Liver (tissue), 9 donors: Measurements from ENCODE around the gene KCND2. TPM values are rescaled to one million over a fixed set of nuclear protein-coding genes. Genes with fewer than 3 reads are reported as not detected.

Experiments
- DNase-seq: peaks from one replicate; pipeline ENCODE4 v3.0.0-alpha.2; 2017; ENCODE audit warnings: low spot score
- H3K27ac ChIP-seq, 2 donors: one replicate each; pipeline ENCODE4 v1.7.0; 2013; ENCODE audit warnings: inconsistent platforms in 2 of 2, low read length in 2 of 2, control low read depth in 1 of 2, low read depth in 1 of 2, mild to moderate bottlenecking in 1 of 2
- H3K27me3 ChIP-seq, 4 donors: one replicate each; pipeline versions ENCODE4 v1.6.1 to v1.7.0; 2013; ENCODE audit warnings: low read length in 3 of 4, inconsistent platforms in 1 of 4, mild to moderate bottlenecking in 1 of 4, moderate library complexity in 1 of 4; ENCODE audit not compliant: control insufficient read depth in 4 of 4, insufficient read depth in 4 of 4
- H3K36me3 ChIP-seq, 4 donors: one replicate each; pipeline versions ENCODE4 v1.6.1 to v1.7.0; 2013; ENCODE audit warnings: low read length in 3 of 4, mild to moderate bottlenecking in 3 of 4, low read depth in 1 of 4, moderate library complexity in 1 of 4; ENCODE audit not compliant: control insufficient read depth in 4 of 4, insufficient read depth in 3 of 4
- H3K4me1 ChIP-seq, 4 donors: one replicate each; pipeline versions ENCODE4 v1.6.1 to v1.7.0; 2013; ENCODE audit warnings: low read length in 3 of 4, mild to moderate bottlenecking in 3 of 4, moderate library complexity in 1 of 4; ENCODE audit not compliant: control insufficient read depth in 4 of 4, insufficient read depth in 4 of 4
- H3K4me3 ChIP-seq, 3 donors: one replicate each; pipeline versions ENCODE4 v1.6.1 to v1.7.0; 2013; ENCODE audit warnings: low read length in 3 of 3, control low read depth in 1 of 3, low read depth in 1 of 3, mild to moderate bottlenecking in 1 of 3
- H3K9ac ChIP-seq, 2 donors: one replicate each; pipeline ENCODE4 v1.7.0; 2013; ENCODE audit warnings: low read length in 2 of 2, mild to moderate bottlenecking in 2 of 2, moderate library complexity in 2 of 2, control low read depth in 1 of 2, low read depth in 1 of 2
- H3K9me3 ChIP-seq, 4 donors: one replicate each; pipeline versions ENCODE4 v1.6.1 to v1.7.0; 2013; ENCODE audit warnings: low read length in 3 of 4; ENCODE audit not compliant: control insufficient read depth in 4 of 4
- ATF3 ChIP-seq: IDR thresholded peaks from 2 replicates; pipeline ENCODE4 v1.6.1; 2016; ENCODE audit warnings: antibody characterized with exemption
- CTCF ChIP-seq: fragments of 150-350 bp; IDR thresholded peaks from 2 replicates; pipeline ENCODE4 v1.5.1; 2017; ENCODE audit warnings: improper control_type of control experiment, low read depth, low read length; ENCODE audit not compliant: missing input control
- EGR1 ChIP-seq, 2 donors: IDR thresholded peaks; 2 replicates each; pipeline ENCODE4 v1.6.1; 2016 to 2018; ENCODE audit warnings: antibody characterized with exemption in 2 of 2, low read depth in 2 of 2
- FOXA1 ChIP-seq: IDR thresholded peaks from 2 replicates; pipeline ENCODE4 v1.6.1; 2016; ENCODE audit warnings: antibody characterized with exemption
- FOXA2 ChIP-seq: IDR thresholded peaks from 2 replicates; pipeline ENCODE4 v1.6.1; 2016; ENCODE audit warnings: antibody characterized with exemption
- GABPA ChIP-seq, 2 donors: IDR thresholded peaks in 1 of 2; conservative IDR thresholded peaks in 1 of 2; 2 replicates each; pipeline ENCODE4 v1.6.1; 2016; ENCODE audit warnings: antibody characterized with exemption in 2 of 2, mild to moderate bottlenecking in 1 of 2, moderate library complexity in 1 of 2
- HNF4A ChIP-seq, 2 donors: conservative IDR thresholded peaks; 2 replicates each; pipeline ENCODE4 v1.6.1; 2016; ENCODE audit warnings: antibody characterized with exemption in 2 of 2, mild to moderate bottlenecking in 2 of 2
- HNF4G ChIP-seq: IDR thresholded peaks from 2 replicates; pipeline ENCODE4 v1.6.1; 2016; ENCODE audit warnings: antibody characterized with exemption
- JUND ChIP-seq, 2 donors: IDR thresholded peaks; 2 replicates each; pipeline ENCODE4 v1.6.1; 2016; ENCODE audit warnings: antibody characterized with exemption in 2 of 2
- NR2F2 ChIP-seq: IDR thresholded peaks from 2 replicates; pipeline ENCODE4 v1.6.1; 2016; ENCODE audit warnings: antibody characterized with exemption
- RAD21 ChIP-seq, 2 donors: IDR thresholded peaks; 2 replicates each; pipeline ENCODE4 v1.6.1; 2016; ENCODE audit warnings: antibody characterized with exemption in 2 of 2, mild to moderate bottlenecking in 2 of 2
- RXRA ChIP-seq, 2 donors: IDR thresholded peaks; 2 replicates each; pipeline ENCODE4 v1.6.1; 2017 to 2018; ENCODE audit warnings: antibody characterized with exemption in 2 of 2, mild to moderate bottlenecking in 1 of 2
- SP1 ChIP-seq: IDR thresholded peaks from 2 replicates; pipeline ENCODE4 v1.6.1; 2018; ENCODE audit warnings: antibody characterized with exemption, mild to moderate bottlenecking
- YY1 ChIP-seq: IDR thresholded peaks from 2 replicates; pipeline ENCODE4 v1.6.1; 2016; ENCODE audit warnings: antibody characterized with exemption, mild to moderate bottlenecking
- ZBTB33 ChIP-seq: IDR thresholded peaks from 2 replicates; pipeline ENCODE4 v1.6.1; 2016; ENCODE audit warnings: antibody characterized with exemption
- WGBS: extraction: QIAGEN DNeasy Blood & Tissue Kit; methylation state at CpG from one replicate; pipeline ENCODE4 v1.1.7; 2013; 5-methylcytosine and 5-hydroxymethylcytosine counted together
- polyA plus RNA-seq, 2 donors: library from polyadenylated mRNA; stranded (reverse) in 1 of 2; unstranded in 1 of 2; fragments of 200-250 nt in 1 of 2; fragments of >200 nt in 1 of 2; fragmentation: Nextera tagmentation in 1 of 2; extraction: Ambion mirVana in 1 of 2; gene quantifications; one replicate each; pipeline versions ENCODE4 v1.2.1 to v1.2.3, GENCODE V29; 2013 to 2015
- total RNA-seq, 2 donors: library from RNA; depleted of rRNA; stranded (reverse); fragments of >200 nt; gene quantifications; one replicate each; pipeline ENCODE4 v1.2.3, GENCODE V29; 2014
- TF ChIP-seq, protein P1 (sequence below): IDR thresholded peaks from 2 replicates; pipeline ENCODE4 v1.6.1; 2016; ENCODE audit warnings: antibody characterized with exemption, mild to moderate bottlenecking
- TF ChIP-seq, protein P2 (sequence below): IDR thresholded peaks from 2 replicates; pipeline ENCODE4 v1.6.1; 2016; ENCODE audit warnings: antibody characterized with exemption
- donor health status: healthy.
- donor health status: healthy.
- donor health status: healthy.
- donor health status: healthy.
- donor health status: healthy.

KCND2 gene
- total and polyA plus RNA-seq, 4 donors = 0.02 to 0.22 (median 0.07) TPM

DNA sequence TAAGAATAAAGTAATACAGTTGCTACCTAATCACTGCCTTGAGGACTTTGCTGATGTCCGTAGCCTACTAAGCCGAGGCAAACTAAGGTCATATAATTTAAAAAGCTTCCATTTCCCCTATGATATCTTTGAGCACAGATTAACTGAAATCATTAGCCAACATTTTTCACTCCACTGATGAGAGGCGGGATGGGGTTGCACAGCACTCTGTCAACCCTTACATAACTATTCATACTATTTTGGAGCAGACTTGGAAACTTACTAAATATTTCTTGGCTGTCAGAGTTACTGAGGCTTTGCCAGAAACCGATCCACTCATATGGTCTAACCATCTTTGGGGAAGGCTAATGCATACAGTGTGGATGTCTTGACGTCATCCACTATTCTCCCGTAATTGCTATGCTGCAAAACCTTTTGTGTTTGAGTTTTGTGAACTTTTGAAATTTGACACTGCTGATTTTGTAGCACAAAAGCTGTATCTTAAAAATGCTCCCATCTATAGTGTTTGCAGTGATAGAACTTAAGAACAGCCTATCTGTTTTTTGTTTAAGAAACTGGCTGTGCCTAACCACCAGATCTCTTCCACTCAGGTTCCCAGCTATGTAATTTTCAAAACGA lies 336.3 kb downstream of the KCND2 start:
- no peak overlapping the region for H3K9ac ChIP-seq
- H3K27ac ChIP-seq = no peak overlapping the region
- no peaks in the 10 kb centered on the region for H3K9me3 ChIP-seq
- no peak overlapping the region for H3K4me3 ChIP-seq
- WGBS = 76% methylated on average over 7 of the region's 7 CpGs
- no peaks in the 10 kb centered on the region for H3K36me3 ChIP-seq
- H3K27me3 ChIP-seq = no peaks in the 10 kb centered on the region
- H3K4me1 ChIP-seq = no peaks in the 10 kb centered on the region
- DNase-seq = no peak
- TF ChIP-seq, protein P1, sequence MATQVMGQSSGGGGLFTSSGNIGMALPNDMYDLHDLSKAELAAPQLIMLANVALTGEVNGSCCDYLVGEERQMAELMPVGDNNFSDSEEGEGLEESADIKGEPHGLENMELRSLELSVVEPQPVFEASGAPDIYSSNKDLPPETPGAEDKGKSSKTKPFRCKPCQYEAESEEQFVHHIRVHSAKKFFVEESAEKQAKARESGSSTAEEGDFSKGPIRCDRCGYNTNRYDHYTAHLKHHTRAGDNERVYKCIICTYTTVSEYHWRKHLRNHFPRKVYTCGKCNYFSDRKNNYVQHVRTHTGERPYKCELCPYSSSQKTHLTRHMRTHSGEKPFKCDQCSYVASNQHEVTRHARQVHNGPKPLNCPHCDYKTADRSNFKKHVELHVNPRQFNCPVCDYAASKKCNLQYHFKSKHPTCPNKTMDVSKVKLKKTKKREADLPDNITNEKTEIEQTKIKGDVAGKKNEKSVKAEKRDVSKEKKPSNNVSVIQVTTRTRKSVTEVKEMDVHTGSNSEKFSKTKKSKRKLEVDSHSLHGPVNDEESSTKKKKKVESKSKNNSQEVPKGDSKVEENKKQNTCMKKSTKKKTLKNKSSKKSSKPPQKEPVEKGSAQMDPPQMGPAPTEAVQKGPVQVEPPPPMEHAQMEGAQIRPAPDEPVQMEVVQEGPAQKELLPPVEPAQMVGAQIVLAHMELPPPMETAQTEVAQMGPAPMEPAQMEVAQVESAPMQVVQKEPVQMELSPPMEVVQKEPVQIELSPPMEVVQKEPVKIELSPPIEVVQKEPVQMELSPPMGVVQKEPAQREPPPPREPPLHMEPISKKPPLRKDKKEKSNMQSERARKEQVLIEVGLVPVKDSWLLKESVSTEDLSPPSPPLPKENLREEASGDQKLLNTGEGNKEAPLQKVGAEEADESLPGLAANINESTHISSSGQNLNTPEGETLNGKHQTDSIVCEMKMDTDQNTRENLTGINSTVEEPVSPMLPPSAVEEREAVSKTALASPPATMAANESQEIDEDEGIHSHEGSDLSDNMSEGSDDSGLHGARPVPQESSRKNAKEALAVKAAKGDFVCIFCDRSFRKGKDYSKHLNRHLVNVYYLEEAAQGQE = no peak
- TF ChIP-seq FOXA2 = no peak
- no peak for TF ChIP-seq ZBTB33
- TF ChIP-seq HNF4A (conservative IDR thresholded peaks at IDR 0.05) = no peak
- TF ChIP-seq FOXA1 = no peak

DNA sequence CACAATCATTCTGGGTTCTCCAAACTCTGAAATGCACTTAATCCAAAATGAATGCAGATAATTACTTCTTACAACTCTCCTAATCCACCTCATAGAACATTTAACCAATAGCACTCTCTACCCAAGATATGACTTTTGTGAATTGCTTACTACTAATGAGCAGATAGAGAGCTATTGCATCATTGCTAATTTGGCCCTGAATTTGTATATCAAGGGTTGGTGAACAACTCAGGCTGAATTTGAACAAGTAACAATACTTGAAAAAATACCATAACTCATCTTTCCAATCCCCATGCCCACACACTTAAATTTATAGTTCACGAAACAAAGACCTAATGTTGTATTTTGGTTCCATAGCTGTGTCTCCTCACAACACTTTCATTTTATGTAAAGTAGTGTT lies 339.0 kb downstream of the KCND2 start:
- H3K27ac ChIP-seq = no peak overlapping the region
- no peak for DNase-seq
- no peak overlapping the region for H3K4me3 ChIP-seq
- H3K36me3 ChIP-seq = no peaks in the 10 kb centered on the region
- no peaks in the 10 kb centered on the region for H3K27me3 ChIP-seq
- H3K9ac ChIP-seq = no peak overlapping the region
- H3K9me3 ChIP-seq = no peaks in the 10 kb centered on the region
- 95% methylated on average over 1 of the region's 1 CpG for WGBS
- TF ChIP-seq SP1 (no peak), YY1 (no peak), EGR1 (IDR thresholded peaks at IDR 0.05; ENCODE audit: low read depth in 2 of 2) (no peak), RXRA (IDR thresholded peaks at IDR 0.05) (no peak), NR2F2 (no peak), HNF4G (no peak), GABPA (IDR thresholded peaks at IDR 0.05 in 1 of 2, conservative IDR thresholded peaks at IDR 0.05 in 1 of 2) (no peak), RAD21 (IDR thresholded peaks at IDR 0.05) (no peak), ATF3 (no peak), CTCF (no peak), JUND (IDR thresholded peaks at IDR 0.05) (no peak), FOXA2 (no peak)
- TF ChIP-seq, protein P2, sequence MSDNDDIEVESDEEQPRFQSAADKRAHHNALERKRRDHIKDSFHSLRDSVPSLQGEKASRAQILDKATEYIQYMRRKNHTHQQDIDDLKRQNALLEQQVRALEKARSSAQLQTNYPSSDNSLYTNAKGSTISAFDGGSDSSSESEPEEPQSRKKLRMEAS = no peak
- H3K4me1 ChIP-seq = no peaks in the 10 kb centered on the region
